Measurements from ENCODE around the gene SPSB2.

GRCh38 chr12:6845395-6845794 is 27.7 kb downstream of the SPSB2 start:
- TF ChIP-seq, protein P1, sequence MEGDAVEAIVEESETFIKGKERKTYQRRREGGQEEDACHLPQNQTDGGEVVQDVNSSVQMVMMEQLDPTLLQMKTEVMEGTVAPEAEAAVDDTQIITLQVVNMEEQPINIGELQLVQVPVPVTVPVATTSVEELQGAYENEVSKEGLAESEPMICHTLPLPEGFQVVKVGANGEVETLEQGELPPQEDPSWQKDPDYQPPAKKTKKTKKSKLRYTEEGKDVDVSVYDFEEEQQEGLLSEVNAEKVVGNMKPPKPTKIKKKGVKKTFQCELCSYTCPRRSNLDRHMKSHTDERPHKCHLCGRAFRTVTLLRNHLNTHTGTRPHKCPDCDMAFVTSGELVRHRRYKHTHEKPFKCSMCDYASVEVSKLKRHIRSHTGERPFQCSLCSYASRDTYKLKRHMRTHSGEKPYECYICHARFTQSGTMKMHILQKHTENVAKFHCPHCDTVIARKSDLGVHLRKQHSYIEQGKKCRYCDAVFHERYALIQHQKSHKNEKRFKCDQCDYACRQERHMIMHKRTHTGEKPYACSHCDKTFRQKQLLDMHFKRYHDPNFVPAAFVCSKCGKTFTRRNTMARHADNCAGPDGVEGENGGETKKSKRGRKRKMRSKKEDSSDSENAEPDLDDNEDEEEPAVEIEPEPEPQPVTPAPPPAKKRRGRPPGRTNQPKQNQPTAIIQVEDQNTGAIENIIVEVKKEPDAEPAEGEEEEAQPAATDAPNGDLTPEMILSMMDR (IDR thresholded peaks at IDR 0.05), result no peak
- TF ChIP-seq POLR2A (IDR thresholded peaks at IDR 0.05), result no peak
